ENCODE measurements around the gene DFFA. TPM values are rescaled to one million over a fixed set of nuclear protein-coding genes. Genes with fewer than 3 reads are reported as not detected.
A peak's percentile ranks its signal among the peaks of the same experiment; 100 is the strongest.

DFFA gene
- total RNA-seq, 1 experiment from 2014 or later: 49.7 TPM

- ChIA-PET CTCF (interaction anchor here (0.6 kb wide), 1 partner anchor 40 kb away, joined by 8 read pairs; no protein-coding TSS in a partner anchor), POLR2A (ENCODE audit: low non-redundant PET) (no interaction called here)
- H3K36me3 ChIP-seq (ENCODE audit: insufficient read depth, low read length, poor library complexity, severe bottlenecking): peaks cover 8% of the 10 kb centered on the region
- DNase-seq (ENCODE audit: low spot score): no peak
- intact Hi-C loops (cut with micrococcal nuclease; ENCODE audit: unreplicated experiment): no loop called here
- TSS peak; percentile 22 for BruUV-seq (replicated peaks)
- H3K9me3 ChIP-seq (ENCODE audit: low read depth, low read length, poor library complexity, severe bottlenecking): no peaks in the 10 kb centered on the region
- H3K27me3 ChIP-seq (replicated peaks; ENCODE audit: insufficient read depth, low read depth, low read length, poor library complexity): no peaks in the 10 kb centered on the region
- peaks cover 19% of the 10 kb centered on the region for H3K4me1 ChIP-seq (ENCODE audit: insufficient read depth, low read length, poor library complexity, severe bottlenecking)
- H3K27ac ChIP-seq (ENCODE audit: low read depth, low read length, poor library complexity, severe bottlenecking): no peak overlapping the region
- H3K4me3 ChIP-seq (ENCODE audit: low read depth, low read length, poor library complexity, severe bottlenecking): no peak overlapping the region
- TF ChIP-seq EZH2 (IDR thresholded peaks at IDR 0.05; ENCODE audit: borderline replicate concordance, low read depth, low read length, poor library complexity, severe bottlenecking) (no peak), CTCF (conservative IDR thresholded peaks at IDR 0.05; ENCODE audit: low read depth, low read length) (no peak)
Observed at GRCh38 chr1:10456661-10457060, 15.7 kb downstream of the DFFA start.

GRCh38 chr1:10456048-10456447 is 16.3 kb downstream of the DFFA start:
- Histone ChIP-seq H3K27ac (ENCODE audit: low read depth, low read length, poor library complexity, severe bottlenecking) (no peak overlapping the region), H3K27me3 (replicated peaks; ENCODE audit: insufficient read depth, low read depth, low read length, poor library complexity) (no peaks in the 10 kb centered on the region), H3K36me3 (ENCODE audit: insufficient read depth, low read length, poor library complexity, severe bottlenecking) (peaks cover 4% of the 10 kb centered on the region), H3K9me3 (ENCODE audit: low read depth, low read length, poor library complexity, severe bottlenecking) (no peaks in the 10 kb centered on the region), H3K4me1 (ENCODE audit: insufficient read depth, low read length, poor library complexity, severe bottlenecking) (peaks cover 19% of the 10 kb centered on the region), H3K4me3 (ENCODE audit: low read depth, low read length, poor library complexity, severe bottlenecking) (no peak overlapping the region)
- no peak for DNase-seq (ENCODE audit: low spot score)
- TF ChIP-seq EZH2 (IDR thresholded peaks at IDR 0.05; ENCODE audit: borderline replicate concordance, low read depth, low read length, poor library complexity, severe bottlenecking) (no peak), CTCF (conservative IDR thresholded peaks at IDR 0.05; ENCODE audit: low read depth, low read length) (no peak)
- intact Hi-C loops (cut with micrococcal nuclease; ENCODE audit: unreplicated experiment): no loop called here
- ChIA-PET POLR2A (ENCODE audit: low non-redundant PET) (no interaction called here), CTCF (interaction anchor here (0.6 kb wide), 1 partner anchor 40 kb away, joined by 8 read pairs; no protein-coding TSS in a partner anchor)
- BruUV-seq (replicated peaks): no TSS peak

- POLR2A ChIA-PET (ENCODE audit: low non-redundant PET): no interaction called here
- no TSS peak for BruUV-seq (replicated peaks)
Observed at GRCh38 chr1:10451287-10451686, 21.0 kb downstream of the DFFA start.

More at GRCh38 chr1:10451287-10451686, 21.0 kb downstream of the DFFA start:
- no peak overlapping the region for H3K27ac ChIP-seq (ENCODE audit: low read depth, low read length, poor library complexity, severe bottlenecking)
- CTCF ChIA-PET: no interaction called here
- no peak overlapping the region for H3K4me3 ChIP-seq (ENCODE audit: low read depth, low read length, poor library complexity, severe bottlenecking)
- no peaks in the 10 kb centered on the region for H3K36me3 ChIP-seq (ENCODE audit: insufficient read depth, low read length, poor library complexity, severe bottlenecking)
- TF ChIP-seq EZH2 (IDR thresholded peaks at IDR 0.05; ENCODE audit: borderline replicate concordance, low read depth, low read length, poor library complexity, severe bottlenecking) (no peak), CTCF (conservative IDR thresholded peaks at IDR 0.05; ENCODE audit: low read depth, low read length) (no peak)
- no peaks in the 10 kb centered on the region for H3K4me1 ChIP-seq (ENCODE audit: insufficient read depth, low read length, poor library complexity, severe bottlenecking)
- H3K9me3 ChIP-seq (ENCODE audit: low read depth, low read length, poor library complexity, severe bottlenecking): no peaks in the 10 kb centered on the region
- no peak for DNase-seq (ENCODE audit: low spot score)
- intact Hi-C loops (cut with micrococcal nuclease; ENCODE audit: unreplicated experiment): no loop called here
- no peaks in the 10 kb centered on the region for H3K27me3 ChIP-seq (replicated peaks; ENCODE audit: insufficient read depth, low read depth, low read length, poor library complexity)
